Muscle layer of colon (tissue), 2 donors: ENCODE measurements around the gene KIF6.
"Not testable (repeated sequence)": the region's sequence is repeated elsewhere in the genome, so short reads cannot be mapped to it uniquely, and the experiment has no call there.

ENCODE experiments used
- H3K27ac ChIP-seq: one replicate; pipeline ENCODE4 v1.7.0; 2013; ENCODE audit warnings: low read depth, mild to moderate bottlenecking, low read length, moderate library complexity
- H3K27me3 ChIP-seq, 2 donors: one replicate each; pipeline ENCODE4 v1.7.0; 2013; ENCODE audit warnings: low read length in 2 of 2, mild to moderate bottlenecking in 2 of 2; ENCODE audit not compliant: insufficient read depth in 2 of 2, control insufficient read depth in 1 of 2
- H3K36me3 ChIP-seq: one replicate; pipeline ENCODE4 v1.7.0; 2013; ENCODE audit warnings: mild to moderate bottlenecking, low read length; ENCODE audit not compliant: insufficient read depth
- H3K4me1 ChIP-seq: one replicate; pipeline ENCODE4 v1.7.0; 2013; ENCODE audit warnings: mild to moderate bottlenecking, low read length; ENCODE audit not compliant: insufficient read depth
- H3K4me3 ChIP-seq, 2 donors: one replicate each; pipeline ENCODE4 v1.7.0; 2013; ENCODE audit warnings: low read length in 2 of 2, low read depth in 1 of 2, mild to moderate bottlenecking in 1 of 2, moderate library complexity in 1 of 2
- H3K9ac ChIP-seq: one replicate; pipeline ENCODE4 v1.7.0; 2013; ENCODE audit warnings: low read length
- H3K9me3 ChIP-seq: one replicate; pipeline ENCODE4 v1.7.0; 2013; ENCODE audit warnings: mild to moderate bottlenecking, low read length
- donor health status: abdominal sarcoma.
- donor health status: Adenocarcinoma of cecum.

The KIF6 gene

DNA sequence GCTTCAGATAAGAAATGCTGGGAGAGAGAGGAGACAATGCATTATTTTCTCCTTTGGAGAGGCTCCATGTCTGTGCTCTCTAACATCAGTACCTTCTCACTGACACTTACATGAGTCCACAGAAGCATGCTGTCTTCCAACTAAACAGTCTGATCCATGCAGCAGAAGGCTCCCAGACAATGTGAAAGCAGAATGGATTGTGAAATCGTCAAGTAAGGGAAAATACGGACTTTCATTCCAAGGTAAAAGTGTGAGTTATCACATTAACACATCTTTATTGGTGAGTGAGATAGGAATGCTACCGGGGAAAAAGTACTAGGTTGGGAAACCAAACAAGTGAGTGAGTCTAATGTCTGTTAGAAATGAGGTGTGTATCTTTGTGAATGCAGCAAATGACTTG, 235.1 kb downstream of the KIF6 start:
- Histone ChIP-seq H3K36me3 (no peaks in the 10 kb centered on the region), H3K9ac (no peak overlapping the region), H3K27me3 (no peaks in the 10 kb centered on the region), H3K4me3 (no peak overlapping the region), H3K4me1 (peaks cover 10% of the 10 kb centered on the region), H3K27ac (no peak overlapping the region), H3K9me3 (no peaks in the 10 kb centered on the region)

- peaks cover 0 to 4% of the 10 kb centered on the region in 2 donors for H3K27me3 ChIP-seq
- H3K9ac ChIP-seq, result no peak overlapping the region
- no peak overlapping the region for H3K27ac ChIP-seq
- H3K4me1 ChIP-seq, result peaks cover 9% of the 10 kb centered on the region
- no peaks in the 10 kb centered on the region for H3K9me3 ChIP-seq
- no peak overlapping the region for H3K4me3 ChIP-seq
- no peaks in the 10 kb centered on the region for H3K36me3 ChIP-seq
Observed at GRCh38 chr6:39488255-39488879, 236.8 kb downstream of the KIF6 start.

GRCh38 chr6:39484276-39484675, 240.9 kb downstream of the KIF6 start:
- H3K27ac ChIP-seq, result no peak overlapping the region
- peaks cover 4% of the 10 kb centered on the region for H3K4me1 ChIP-seq
- H3K36me3 ChIP-seq, result no peaks in the 10 kb centered on the region
- no peak overlapping the region for H3K4me3 ChIP-seq
- H3K9me3 ChIP-seq, result no peaks in the 10 kb centered on the region
- peaks cover 0 to 4% of the 10 kb centered on the region in 2 donors for H3K27me3 ChIP-seq
- no peak overlapping the region for H3K9ac ChIP-seq

GRCh38 chr6:39479819-39480218, 245.4 kb downstream of the KIF6 start:
- not testable (repeated sequence) for H3K4me3 ChIP-seq, H3K9me3 ChIP-seq, H3K27me3 ChIP-seq, H3K9ac ChIP-seq, H3K4me1 ChIP-seq, H3K27ac ChIP-seq, H3K36me3 ChIP-seq

- no peaks in the 10 kb centered on the region for H3K36me3 ChIP-seq
- no peak overlapping the region for H3K9ac ChIP-seq
- H3K9me3 ChIP-seq, result no peaks in the 10 kb centered on the region
- no peak overlapping the region for H3K4me3 ChIP-seq
- H3K4me1 ChIP-seq, result no peaks in the 10 kb centered on the region
- H3K27ac ChIP-seq, result no peak overlapping the region
- H3K27me3 ChIP-seq, result no peaks in the 10 kb centered on the region
Observed at GRCh38 chr6:39476670-39477069, 248.5 kb downstream of the KIF6 start.

- H3K9ac ChIP-seq, result no peak overlapping the region
- no peaks in the 10 kb centered on the region for H3K36me3 ChIP-seq
- H3K4me1 ChIP-seq, result no peaks in the 10 kb centered on the region
- H3K9me3 ChIP-seq, result no peaks in the 10 kb centered on the region
- no peak overlapping the region for H3K27ac ChIP-seq
- no peak overlapping the region for H3K4me3 ChIP-seq
- no peaks in the 10 kb centered on the region for H3K27me3 ChIP-seq
Observed at GRCh38 chr6:39476151-39476550, 249.1 kb downstream of the KIF6 start.

- Histone ChIP-seq H3K9me3 (no peaks in the 10 kb centered on the region), H3K9ac (no peak overlapping the region), H3K36me3 (no peaks in the 10 kb centered on the region), H3K27ac (no peak overlapping the region), H3K4me3 (no peak overlapping the region), H3K4me1 (no peaks in the 10 kb centered on the region), H3K27me3 (no peaks in the 10 kb centered on the region)
Observed at GRCh38 chr6:39471954-39472659, 253.1 kb downstream of the KIF6 start.

DNA sequence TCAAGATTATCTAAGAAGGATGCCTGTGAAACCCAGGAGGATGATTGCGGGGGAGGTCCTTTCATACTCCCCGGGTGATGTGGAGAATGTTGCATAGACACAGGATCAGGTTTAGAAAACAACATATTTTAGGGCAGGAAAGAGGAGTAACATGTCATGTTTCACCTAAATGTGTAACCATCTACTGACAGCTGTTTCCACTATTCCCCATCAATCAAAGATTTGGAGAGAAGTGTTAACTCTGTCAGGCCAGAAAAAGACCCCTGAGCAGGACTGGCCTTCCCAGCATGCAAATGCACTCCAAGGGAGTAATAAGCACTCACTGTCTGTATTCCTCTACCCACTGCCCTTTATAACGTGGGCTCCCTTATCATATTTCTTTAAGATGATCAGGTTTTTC, 254.7 kb downstream of the KIF6 start:
- no peak overlapping the region for H3K4me3 ChIP-seq
- no peak overlapping the region for H3K9ac ChIP-seq
- H3K9me3 ChIP-seq, result no peaks in the 10 kb centered on the region
- H3K27me3 ChIP-seq, result no peaks in the 10 kb centered on the region
- no peaks in the 10 kb centered on the region for H3K4me1 ChIP-seq
- no peaks in the 10 kb centered on the region for H3K36me3 ChIP-seq
- H3K27ac ChIP-seq, result no peak overlapping the region

DNA sequence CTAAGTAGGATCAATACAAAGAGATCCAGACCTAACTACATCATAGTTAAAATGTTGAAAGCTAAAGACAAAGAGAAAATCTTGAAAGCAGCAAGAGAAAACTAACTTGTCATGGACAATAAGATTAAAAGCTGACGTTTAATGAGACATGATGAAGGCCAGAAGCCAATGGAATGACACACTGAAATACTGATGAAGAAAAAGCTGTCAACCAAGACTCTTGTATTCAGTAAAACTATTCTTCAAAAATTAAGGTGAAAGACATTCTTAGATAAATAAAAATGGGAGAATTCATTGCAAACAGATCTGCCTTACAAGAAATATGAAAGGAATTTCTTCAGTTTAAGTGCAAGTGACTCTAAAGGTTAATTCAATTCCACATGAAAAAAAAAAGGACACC, 256.8 kb downstream of the KIF6 start:
- Histone ChIP-seq H3K4me3 (no peak overlapping the region), H3K9ac (no peak overlapping the region), H3K36me3 (no peaks in the 10 kb centered on the region), H3K9me3 (no peaks in the 10 kb centered on the region), H3K4me1 (no peaks in the 10 kb centered on the region), H3K27ac (no peak overlapping the region), H3K27me3 (no peaks in the 10 kb centered on the region)

- H3K27ac ChIP-seq, result no peak overlapping the region
Observed at GRCh38 chr6:39466631-39467030, 258.6 kb downstream of the KIF6 start.

GRCh38 chr6:39465539-39465938, 259.7 kb downstream of the KIF6 start:
- Histone ChIP-seq H3K27me3 (no peaks in the 10 kb centered on the region), H3K27ac (no peak overlapping the region), H3K36me3 (no peaks in the 10 kb centered on the region), H3K4me1 (no peaks in the 10 kb centered on the region), H3K4me3 (no peak overlapping the region), H3K9me3 (no peaks in the 10 kb centered on the region), H3K9ac (no peak overlapping the region)

More at GRCh38 chr6:39466631-39467030, 258.6 kb downstream of the KIF6 start:
- Histone ChIP-seq H3K36me3 (no peaks in the 10 kb centered on the region), H3K9ac (no peak overlapping the region), H3K9me3 (no peaks in the 10 kb centered on the region), H3K4me3 (no peak overlapping the region), H3K27me3 (no peaks in the 10 kb centered on the region), H3K4me1 (no peaks in the 10 kb centered on the region)

- Histone ChIP-seq H3K27me3 (no peaks in the 10 kb centered on the region), H3K9me3 (no peaks in the 10 kb centered on the region), H3K36me3 (no peaks in the 10 kb centered on the region), H3K27ac (no peak overlapping the region), H3K4me3 (no peak overlapping the region), H3K9ac (no peak overlapping the region), H3K4me1 (no peaks in the 10 kb centered on the region)
Observed at GRCh38 chr6:39464067-39464466, 261.1 kb downstream of the KIF6 start.
